Measurements from ENCODE around the gene TYW3.

DNA sequence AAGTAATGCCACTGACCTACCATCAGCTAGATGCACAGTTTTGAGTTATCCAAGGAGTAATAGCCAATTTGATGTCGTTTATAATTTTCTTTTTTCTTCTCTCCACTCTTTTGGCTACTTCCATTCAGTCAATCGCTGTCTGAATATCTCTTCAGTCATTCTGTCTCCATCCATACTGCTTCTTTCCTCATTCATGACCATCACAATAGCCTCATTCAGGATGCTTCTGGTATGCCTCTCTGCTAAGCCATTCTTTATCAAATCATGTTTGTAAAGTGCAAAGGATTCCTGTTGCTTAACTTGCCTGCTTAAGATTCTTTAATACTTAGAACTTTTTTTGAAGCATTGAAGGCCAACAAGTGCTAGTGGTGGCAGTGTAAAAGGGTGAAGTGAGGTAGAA lies 20.2 kb downstream of the TYW3 start:
- TF ChIP-seq, protein P1, sequence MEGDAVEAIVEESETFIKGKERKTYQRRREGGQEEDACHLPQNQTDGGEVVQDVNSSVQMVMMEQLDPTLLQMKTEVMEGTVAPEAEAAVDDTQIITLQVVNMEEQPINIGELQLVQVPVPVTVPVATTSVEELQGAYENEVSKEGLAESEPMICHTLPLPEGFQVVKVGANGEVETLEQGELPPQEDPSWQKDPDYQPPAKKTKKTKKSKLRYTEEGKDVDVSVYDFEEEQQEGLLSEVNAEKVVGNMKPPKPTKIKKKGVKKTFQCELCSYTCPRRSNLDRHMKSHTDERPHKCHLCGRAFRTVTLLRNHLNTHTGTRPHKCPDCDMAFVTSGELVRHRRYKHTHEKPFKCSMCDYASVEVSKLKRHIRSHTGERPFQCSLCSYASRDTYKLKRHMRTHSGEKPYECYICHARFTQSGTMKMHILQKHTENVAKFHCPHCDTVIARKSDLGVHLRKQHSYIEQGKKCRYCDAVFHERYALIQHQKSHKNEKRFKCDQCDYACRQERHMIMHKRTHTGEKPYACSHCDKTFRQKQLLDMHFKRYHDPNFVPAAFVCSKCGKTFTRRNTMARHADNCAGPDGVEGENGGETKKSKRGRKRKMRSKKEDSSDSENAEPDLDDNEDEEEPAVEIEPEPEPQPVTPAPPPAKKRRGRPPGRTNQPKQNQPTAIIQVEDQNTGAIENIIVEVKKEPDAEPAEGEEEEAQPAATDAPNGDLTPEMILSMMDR (IDR thresholded peaks at IDR 0.05; ENCODE audit: low read depth, low read length, missing input control) = no peak
- TF ChIP-seq TAF1 (conservative IDR thresholded peaks at IDR 0.05) (no peak), RAD21 (IDR thresholded peaks at IDR 0.05) (no peak), MAX (IDR thresholded peaks at IDR 0.05) (no peak), JUND (IDR thresholded peaks at IDR 0.05) (no peak), GABPA (IDR thresholded peaks at IDR 0.05 in 1 of 2, conservative IDR thresholded peaks at IDR 0.05 in 1 of 2) (no peak), SP1 (IDR thresholded peaks at IDR 0.05) (no peak), YY1 (IDR thresholded peaks at IDR 0.05) (no peak)
- TF ChIP-seq, protein P2, sequence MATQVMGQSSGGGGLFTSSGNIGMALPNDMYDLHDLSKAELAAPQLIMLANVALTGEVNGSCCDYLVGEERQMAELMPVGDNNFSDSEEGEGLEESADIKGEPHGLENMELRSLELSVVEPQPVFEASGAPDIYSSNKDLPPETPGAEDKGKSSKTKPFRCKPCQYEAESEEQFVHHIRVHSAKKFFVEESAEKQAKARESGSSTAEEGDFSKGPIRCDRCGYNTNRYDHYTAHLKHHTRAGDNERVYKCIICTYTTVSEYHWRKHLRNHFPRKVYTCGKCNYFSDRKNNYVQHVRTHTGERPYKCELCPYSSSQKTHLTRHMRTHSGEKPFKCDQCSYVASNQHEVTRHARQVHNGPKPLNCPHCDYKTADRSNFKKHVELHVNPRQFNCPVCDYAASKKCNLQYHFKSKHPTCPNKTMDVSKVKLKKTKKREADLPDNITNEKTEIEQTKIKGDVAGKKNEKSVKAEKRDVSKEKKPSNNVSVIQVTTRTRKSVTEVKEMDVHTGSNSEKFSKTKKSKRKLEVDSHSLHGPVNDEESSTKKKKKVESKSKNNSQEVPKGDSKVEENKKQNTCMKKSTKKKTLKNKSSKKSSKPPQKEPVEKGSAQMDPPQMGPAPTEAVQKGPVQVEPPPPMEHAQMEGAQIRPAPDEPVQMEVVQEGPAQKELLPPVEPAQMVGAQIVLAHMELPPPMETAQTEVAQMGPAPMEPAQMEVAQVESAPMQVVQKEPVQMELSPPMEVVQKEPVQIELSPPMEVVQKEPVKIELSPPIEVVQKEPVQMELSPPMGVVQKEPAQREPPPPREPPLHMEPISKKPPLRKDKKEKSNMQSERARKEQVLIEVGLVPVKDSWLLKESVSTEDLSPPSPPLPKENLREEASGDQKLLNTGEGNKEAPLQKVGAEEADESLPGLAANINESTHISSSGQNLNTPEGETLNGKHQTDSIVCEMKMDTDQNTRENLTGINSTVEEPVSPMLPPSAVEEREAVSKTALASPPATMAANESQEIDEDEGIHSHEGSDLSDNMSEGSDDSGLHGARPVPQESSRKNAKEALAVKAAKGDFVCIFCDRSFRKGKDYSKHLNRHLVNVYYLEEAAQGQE (IDR thresholded peaks at IDR 0.05) = no peak
- TF ChIP-seq, protein P3, sequence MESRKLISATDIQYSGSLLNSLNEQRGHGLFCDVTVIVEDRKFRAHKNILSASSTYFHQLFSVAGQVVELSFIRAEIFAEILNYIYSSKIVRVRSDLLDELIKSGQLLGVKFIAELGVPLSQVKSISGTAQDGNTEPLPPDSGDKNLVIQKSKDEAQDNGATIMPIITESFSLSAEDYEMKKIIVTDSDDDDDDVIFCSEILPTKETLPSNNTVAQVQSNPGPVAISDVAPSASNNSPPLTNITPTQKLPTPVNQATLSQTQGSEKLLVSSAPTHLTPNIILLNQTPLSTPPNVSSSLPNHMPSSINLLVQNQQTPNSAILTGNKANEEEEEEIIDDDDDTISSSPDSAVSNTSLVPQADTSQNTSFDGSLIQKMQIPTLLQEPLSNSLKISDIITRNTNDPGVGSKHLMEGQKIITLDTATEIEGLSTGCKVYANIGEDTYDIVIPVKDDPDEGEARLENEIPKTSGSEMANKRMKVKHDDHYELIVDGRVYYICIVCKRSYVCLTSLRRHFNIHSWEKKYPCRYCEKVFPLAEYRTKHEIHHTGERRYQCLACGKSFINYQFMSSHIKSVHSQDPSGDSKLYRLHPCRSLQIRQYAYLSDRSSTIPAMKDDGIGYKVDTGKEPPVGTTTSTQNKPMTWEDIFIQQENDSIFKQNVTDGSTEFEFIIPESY (IDR thresholded peaks at IDR 0.05) = no peak

Data from liver (tissue), 3 donors.